GM19240 (cell line): ENCODE results near the gene GALK1.

ENCODE experiments used
- DNase-seq: peaks from one replicate; pipeline ENCODE4 v3.0.0; 2011; ENCODE audit warnings: low spot score; ENCODE audit not compliant: insufficient read length

Gene GALK1

DNA sequence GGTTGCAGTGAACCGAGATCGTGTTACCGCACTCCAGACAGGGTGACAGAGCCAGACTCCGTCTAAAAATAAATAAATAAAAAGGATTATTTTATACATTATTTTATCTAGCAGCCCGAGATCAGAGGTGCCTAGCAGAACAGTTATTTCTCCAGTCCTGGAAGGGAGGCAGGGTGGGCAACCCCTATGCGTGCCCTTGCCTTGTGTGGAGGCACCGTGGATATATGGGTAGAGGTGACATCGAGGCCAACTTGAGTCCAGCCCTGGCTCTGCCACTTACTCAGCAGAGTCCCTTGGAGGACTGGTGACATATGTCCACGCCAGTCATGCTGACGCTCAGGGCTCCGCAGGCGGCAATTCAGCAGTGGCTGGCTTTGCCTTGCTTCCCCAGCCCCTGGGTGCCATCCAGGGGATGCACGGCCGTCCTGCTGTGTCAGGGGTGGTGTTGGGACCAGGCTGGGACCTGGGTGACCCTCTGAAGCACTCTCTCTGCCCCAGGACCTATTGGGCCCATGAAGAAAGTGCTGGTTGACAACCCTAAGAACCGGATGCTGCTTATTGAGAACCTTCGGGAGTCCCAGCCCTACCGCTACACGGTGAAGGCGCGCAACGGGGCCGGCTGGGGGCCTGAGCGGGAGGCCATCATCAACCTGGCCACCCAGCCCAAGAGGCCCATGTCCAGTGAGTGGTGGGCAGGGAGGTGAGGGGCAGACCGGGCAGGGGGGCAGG is 13.2 kb downstream of the GALK1 start:
- no peak for DNase-seq

DNA sequence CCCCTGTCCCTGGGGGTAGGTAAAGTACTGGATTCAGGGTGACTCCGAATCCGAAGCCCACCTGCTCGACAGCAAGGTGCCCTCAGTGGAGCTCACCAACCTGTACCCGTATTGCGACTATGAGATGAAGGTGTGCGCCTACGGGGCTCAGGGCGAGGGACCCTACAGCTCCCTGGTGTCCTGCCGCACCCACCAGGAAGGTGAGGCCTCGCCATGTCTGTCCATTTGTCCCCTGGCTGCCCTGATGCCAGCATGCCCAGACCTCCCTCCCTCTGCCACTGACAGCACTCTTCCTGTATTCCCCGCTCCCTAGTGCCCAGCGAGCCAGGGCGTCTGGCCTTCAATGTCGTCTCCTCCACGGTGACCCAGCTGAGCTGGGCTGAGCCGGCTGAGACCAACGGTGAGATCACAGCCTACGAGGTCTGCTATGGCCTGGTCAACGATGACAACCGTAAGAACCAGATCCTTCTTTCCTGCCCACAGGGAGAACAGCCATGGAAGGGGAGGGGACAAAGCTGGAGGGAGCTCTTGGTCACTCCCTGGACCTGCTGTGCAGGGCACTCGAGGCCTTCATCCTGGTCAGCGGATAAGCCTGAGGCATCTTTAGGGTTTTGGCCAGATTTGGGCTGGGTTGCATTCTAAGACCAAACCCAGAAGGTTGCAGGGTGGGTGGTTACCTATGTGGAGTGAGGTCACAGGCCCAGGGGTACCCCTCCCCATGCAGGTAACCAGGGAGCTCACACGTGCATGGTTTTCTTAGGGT is 14.2 kb downstream of the GALK1 start:
- DNase-seq, result no peak

DNA sequence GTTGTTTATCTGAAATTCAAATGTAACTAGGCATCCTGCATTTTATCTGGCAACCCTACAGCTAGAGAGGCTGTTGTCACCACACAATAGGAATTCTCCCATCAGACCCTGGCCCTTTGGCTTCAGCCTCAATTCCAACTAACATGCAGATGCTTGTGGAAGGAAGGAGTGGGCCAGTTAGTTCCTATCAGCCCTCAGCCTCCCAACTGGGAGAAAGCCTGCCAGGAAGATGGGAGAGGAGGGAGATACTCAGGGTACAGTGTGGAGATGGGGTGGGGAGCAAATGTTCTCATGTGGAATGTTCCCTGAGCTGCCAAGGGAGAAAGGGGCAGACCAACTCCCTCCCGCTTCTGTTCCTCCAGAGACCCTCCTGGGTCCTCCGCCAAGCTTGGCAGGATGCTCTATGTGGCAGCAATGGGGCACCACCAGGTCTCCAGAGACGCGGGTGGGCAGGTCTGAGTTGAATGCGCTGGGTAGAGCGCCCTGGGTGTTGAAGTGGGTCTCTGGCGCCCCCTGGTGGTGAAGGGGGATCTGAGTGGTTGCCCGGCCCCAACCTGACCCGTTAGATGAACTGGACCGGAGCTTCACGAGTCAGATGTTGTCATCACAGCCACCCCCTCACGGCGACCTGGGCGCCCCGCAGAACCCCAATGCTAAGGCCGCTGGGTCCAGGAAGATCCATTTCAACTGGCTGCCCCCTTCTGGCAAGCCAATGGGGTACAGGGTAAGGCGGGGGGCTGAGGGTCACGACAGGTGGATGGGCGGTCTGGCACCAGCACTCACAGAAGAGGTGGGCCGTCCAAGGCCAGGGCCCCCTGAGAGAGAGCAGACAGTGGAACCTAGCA is 15.2 kb downstream of the GALK1 start:
- DNase-seq, result peak; percentile 94

- no peak for DNase-seq
Measured at GRCh38 chr17:75748706-75749105, 16.3 kb downstream of the GALK1 start.

- no peak for DNase-seq
Measured at GRCh38 chr17:75743625-75744206, 21.3 kb downstream of the GALK1 start.

GRCh38 chr17:75742337-75742736 is 22.7 kb downstream of the GALK1 start:
- no peak for DNase-seq

- DNase-seq, result no peak
Measured at GRCh38 chr17:75740631-75741077, 24.3 kb downstream of the GALK1 start.

- DNase-seq, result no peak
Measured at GRCh38 chr17:75740215-75740614, 24.8 kb downstream of the GALK1 start.

GRCh38 chr17:75739801-75740200 is 25.2 kb downstream of the GALK1 start:
- no peak for DNase-seq

DNA sequence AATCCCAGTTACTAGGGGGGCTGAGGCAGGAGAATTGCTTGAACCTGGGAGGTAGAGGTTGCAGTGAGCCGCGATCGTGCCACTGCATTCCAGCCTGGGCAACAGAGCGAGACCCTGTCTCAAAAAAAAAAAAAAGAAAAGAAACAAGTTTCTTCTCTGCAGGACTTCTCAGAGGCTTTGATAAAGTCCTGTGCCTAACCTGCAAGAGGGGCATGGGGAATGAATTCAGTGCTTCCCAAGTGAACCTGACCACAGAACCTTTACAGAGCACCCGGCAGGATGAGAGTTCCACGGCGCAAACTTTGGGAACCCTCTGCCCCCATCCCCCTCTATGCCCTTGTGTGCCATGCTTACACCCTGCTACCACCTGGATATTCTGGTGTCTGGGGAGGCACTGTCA is 25.8 kb downstream of the GALK1 start:
- DNase-seq, result no peak

DNA sequence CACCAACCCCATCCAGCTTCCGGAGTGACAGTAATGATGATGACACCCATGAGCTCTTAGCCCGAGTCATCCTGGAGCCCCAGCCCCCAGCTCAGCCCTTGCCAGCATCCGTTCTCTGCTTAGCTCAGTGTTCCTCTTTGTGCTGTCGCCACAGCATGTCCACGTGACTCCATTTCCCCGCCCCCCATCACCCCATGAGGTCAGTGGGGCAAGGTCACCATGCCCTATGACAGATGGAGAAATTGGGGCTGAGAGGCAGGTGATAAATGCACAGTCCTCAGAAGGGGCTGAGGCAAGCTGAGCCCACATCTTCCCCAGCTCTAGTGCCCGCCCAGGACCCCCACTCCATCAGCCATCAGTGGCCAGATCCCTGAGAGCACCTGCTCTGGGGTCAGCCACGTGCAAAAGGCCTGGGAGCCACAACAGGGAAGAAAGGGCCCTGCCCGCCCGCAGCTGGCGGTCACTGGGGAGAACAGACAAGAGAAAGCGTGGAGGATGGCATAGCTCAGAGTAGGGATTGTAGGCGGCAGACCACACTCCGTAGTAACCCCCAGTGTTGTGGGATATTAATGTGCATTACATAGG is 26.7 kb downstream of the GALK1 start:
- no peak for DNase-seq

DNA sequence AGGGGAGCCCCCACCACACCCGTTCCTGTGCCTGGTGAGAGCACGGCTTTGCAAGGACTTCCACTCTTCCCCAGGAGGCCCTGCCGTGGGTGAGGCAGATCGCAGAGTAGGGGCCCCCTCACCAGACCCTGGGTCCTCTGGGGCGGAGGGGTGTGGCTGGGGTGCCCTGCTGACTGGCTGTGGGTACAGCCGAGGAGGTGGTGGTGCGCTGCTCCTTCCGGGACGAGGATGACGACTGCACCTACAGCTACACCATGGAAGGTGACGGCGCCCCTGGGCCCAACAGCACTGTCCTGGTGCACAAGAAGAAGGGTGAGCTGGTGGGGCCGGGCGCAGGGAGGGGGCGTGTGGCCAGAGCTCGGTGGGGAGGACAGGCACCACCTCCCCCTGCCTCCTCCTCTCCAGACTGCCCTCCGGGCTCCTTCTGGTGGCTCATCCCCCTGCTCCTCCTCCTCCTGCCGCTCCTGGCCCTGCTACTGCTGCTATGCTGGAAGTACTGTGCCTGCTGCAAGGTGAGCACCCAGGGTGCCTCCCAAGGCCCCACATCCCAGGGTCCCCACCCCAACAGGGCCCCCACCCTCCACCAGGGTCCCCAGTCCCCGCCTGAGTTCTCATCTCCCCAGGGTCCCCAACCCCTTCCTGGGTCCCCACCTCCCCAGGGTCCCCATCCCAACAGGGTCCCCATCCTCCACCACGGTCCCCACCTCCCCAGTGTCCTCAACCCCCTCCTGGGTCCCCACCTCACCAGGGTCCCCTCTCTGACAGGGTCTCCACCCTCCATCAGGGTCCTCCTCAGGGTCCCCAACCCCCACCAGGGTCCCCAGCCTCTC is 27.6 kb downstream of the GALK1 start:
- DNase-seq, result no peak

- no peak for DNase-seq
Measured at GRCh38 chr17:75736173-75736835, 28.7 kb downstream of the GALK1 start.

GRCh38 chr17:75734674-75735294 is 30.2 kb downstream of the GALK1 start:
- DNase-seq, result peak; percentile 41

DNA sequence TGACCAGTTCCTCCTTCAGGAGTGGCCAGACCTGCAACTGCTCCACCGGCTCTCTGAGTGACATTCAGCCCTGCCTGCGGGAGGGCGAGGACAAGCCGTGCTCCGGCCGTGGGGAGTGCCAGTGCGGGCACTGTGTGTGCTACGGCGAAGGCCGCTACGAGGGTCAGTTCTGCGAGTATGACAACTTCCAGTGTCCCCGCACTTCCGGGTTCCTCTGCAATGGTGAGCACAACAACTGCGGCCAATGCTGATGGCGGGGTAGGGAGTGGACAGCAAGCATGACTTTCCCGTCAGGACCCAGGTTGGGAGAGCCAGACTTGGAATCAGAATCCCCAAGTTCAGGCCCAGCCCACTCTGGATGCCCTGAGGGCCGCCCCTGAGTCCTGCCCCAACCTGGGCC is 31.5 kb downstream of the GALK1 start:
- DNase-seq, result no peak

DNA sequence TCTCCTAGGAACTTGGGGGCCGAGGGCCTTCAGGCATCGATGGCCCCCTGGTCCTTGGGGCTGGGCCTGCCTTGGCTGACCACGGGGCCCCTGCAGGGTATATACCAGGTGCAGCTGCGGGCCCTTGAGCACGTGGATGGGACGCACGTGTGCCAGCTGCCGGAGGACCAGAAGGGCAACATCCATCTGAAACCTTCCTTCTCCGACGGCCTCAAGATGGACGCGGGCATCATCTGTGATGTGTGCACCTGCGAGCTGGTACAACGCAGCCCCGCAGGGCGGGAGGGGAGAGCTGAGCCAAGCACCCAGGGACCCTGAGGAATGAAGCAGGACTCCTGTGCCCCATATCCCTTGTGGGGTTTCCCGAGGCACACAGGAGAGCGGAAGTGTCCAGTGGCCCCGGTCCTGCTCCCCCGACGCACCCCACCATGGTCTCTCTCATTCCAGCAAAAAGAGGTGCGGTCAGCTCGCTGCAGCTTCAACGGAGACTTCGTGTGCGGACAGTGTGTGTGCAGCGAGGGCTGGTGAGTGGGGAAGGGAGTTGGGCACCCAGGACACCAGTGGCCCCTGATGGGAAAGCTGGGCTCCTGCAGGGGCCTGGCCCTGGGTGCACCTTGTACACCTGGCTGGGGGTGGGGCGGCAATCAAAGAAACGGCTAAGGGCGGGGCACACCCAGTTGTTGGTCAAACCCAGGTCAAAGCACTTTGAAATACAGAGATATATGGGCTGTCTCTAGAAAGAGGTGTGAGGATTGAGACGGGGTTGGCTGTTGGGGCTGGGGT is 33.1 kb downstream of the GALK1 start:
- no peak for DNase-seq

GRCh38 chr17:75731086-75731715 is 33.8 kb downstream of the GALK1 start:
- DNase-seq, result no peak

DNA sequence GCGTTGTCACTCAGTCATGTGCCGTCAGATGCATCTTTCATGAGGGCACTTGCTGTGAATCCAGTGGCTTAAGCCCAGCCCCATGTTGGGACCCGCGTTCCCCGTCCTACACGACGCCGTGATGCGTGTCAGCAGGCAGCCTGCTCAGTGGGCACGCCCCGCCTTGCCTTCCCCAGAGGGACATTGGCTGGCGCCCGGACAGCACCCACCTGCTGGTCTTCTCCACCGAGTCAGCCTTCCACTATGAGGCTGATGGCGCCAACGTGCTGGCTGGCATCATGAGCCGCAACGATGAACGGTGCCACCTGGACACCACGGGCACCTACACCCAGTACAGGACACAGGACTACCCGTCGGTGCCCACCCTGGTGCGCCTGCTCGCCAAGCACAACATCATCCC is 34.9 kb downstream of the GALK1 start:
- no peak for DNase-seq
